ENCODE data around the gene CNNM1.

Gene CNNM1

GRCh38 chr10:99339077-99339476, 9.9 kb downstream of the CNNM1 start:
- no peak for DNase-seq

- no peak for DNase-seq
These were observed 10.4 kb downstream of the CNNM1 start for GRCh38 chr10:99339563-99340047.

- no peak for DNase-seq
These were observed 11.5 kb downstream of the CNNM1 start for GRCh38 chr10:99340650-99341049.

GRCh38 chr10:99341248-99341647, 12.1 kb downstream of the CNNM1 start:
- DNase-seq, result no peak

GRCh38 chr10:99341860-99342490, 12.8 kb downstream of the CNNM1 start:
- no peak for DNase-seq

- DNase-seq, result no peak
These were observed 14.1 kb downstream of the CNNM1 start for GRCh38 chr10:99343262-99343661.

- DNase-seq, result no peak
These were observed 15.6 kb downstream of the CNNM1 start for GRCh38 chr10:99344715-99345114.

GRCh38 chr10:99345350-99345749, 16.2 kb downstream of the CNNM1 start:
- no peak for DNase-seq

- no peak for DNase-seq
These were observed 17.1 kb downstream of the CNNM1 start for GRCh38 chr10:99346247-99346646.

GRCh38 chr10:99347672-99348071, 18.5 kb downstream of the CNNM1 start:
- no peak for DNase-seq

GRCh38 chr10:99353182-99353581, 24.0 kb downstream of the CNNM1 start:
- no peak for DNase-seq

GRCh38 chr10:99357691-99358090, 28.5 kb downstream of the CNNM1 start:
- no peak for DNase-seq

GRCh38 chr10:99358101-99358500, 28.9 kb downstream of the CNNM1 start:
- DNase-seq, result no peak

GRCh38 chr10:99360934-99361333, 31.8 kb downstream of the CNNM1 start:
- DNase-seq, result no peak

GRCh38 chr10:99364125-99364524, 35.0 kb downstream of the CNNM1 start:
- DNase-seq, result no peak

- no peak for DNase-seq
These were observed 36.2 kb downstream of the CNNM1 start for GRCh38 chr10:99365311-99365710.

- DNase-seq, result no peak
These were observed 36.6 kb downstream of the CNNM1 start for GRCh38 chr10:99365736-99366135.

GRCh38 chr10:99366666-99367065, 37.5 kb downstream of the CNNM1 start:
- no peak for DNase-seq

- no peak for DNase-seq
These were observed 39.5 kb downstream of the CNNM1 start for GRCh38 chr10:99368646-99369045.

GRCh38 chr10:99369126-99369525, 40.0 kb downstream of the CNNM1 start:
- DNase-seq, result no peak

- DNase-seq, result no peak
These were observed 40.4 kb downstream of the CNNM1 start for GRCh38 chr10:99369551-99369950.

- no peak for DNase-seq
These were observed 41.8 kb downstream of the CNNM1 start for GRCh38 chr10:99370993-99371392.

- DNase-seq, result no peak
These were observed 43.6 kb downstream of the CNNM1 start for GRCh38 chr10:99372546-99373271.

GRCh38 chr10:99374526-99374925, 45.4 kb downstream of the CNNM1 start:
- no peak for DNase-seq

GRCh38 chr10:99374972-99375371, 45.8 kb downstream of the CNNM1 start:
- DNase-seq, result no peak

All from SIG-M5 (cell line).